Activated CD4-positive, alpha-beta T cell treated with anti-CD3 and anti-CD28 coated beads, Interleukin-2, amount 10 ng/mL, durations not matched to agents 7 days and 5 days (primary cell): Measurements from ENCODE around the gene VMO1. TPM values are rescaled to one million over a fixed set of nuclear protein-coding genes. Genes with fewer than 3 reads are reported as not detected.

Experiments used
- total RNA-seq, 2 experiments: library from RNA; stranded (reverse); gene quantifications; one replicate each; pipeline ENCODE4 v1.2.3, GENCODE V29; 2021

Gene VMO1
- total RNA-seq, 2 experiments from 2014 or later: 0.32 TPM; not detected in 1

Other genes starting within 250 kb of the VMO1 start
- gene MYBBP1A, start 231.0 kb downstream of the VMO1 start, total RNA-seq: 10 to 100 TPM; 58.0 to 59.0 TPM
- not detected for gene GGT6, start 225.8 kb downstream of the VMO1 start, total RNA-seq
- not detected for gene SMTNL2, start 201.8 kb downstream of the VMO1 start, total RNA-seq
- under 1 TPM in 1 of 2 experiments, not detected in 1; 0.17 TPM for gene ALOX15, start 144.7 kb downstream of the VMO1 start, total RNA-seq
- 10 to 100 TPM; 61.6 to 73.2 TPM for gene PELP1, start 82.2 kb downstream of the VMO1 start, total RNA-seq
- gene ARRB2, start 75.7 kb downstream of the VMO1 start, total RNA-seq: 100 to 1,000 TPM; 323 to 336 TPM
- gene MED11, start 54.9 kb downstream of the VMO1 start, total RNA-seq: 10 to 100 TPM; 19.6 to 23.6 TPM
- under 1 TPM in 1 of 2 experiments, not detected in 1; 0.07 TPM for gene ZMYND15, start 46.5 kb downstream of the VMO1 start, total RNA-seq
- gene CXCL16, start 46.4 kb downstream of the VMO1 start, total RNA-seq: 1 to 10 TPM in 1 of 2 experiments, under 1 TPM in 1; 0.94 to 1.6 TPM
- not detected for gene TM4SF5, start 14.5 kb downstream of the VMO1 start, total RNA-seq
- gene GLTPD2, start 2.6 kb upstream of the VMO1 start, total RNA-seq: not detected
- gene PSMB6, start 9.8 kb upstream of the VMO1 start, total RNA-seq: 100 to 1,000 TPM in 1 of 2 experiments, 10 to 100 TPM in 1; 95.3 to 115 TPM
- gene PLD2, start 20.8 kb upstream of the VMO1 start, total RNA-seq: 10 to 100 TPM; 16.6 to 17.3 TPM
- 100 to 1,000 TPM; 112 to 133 TPM for gene MINK1, start 47.0 kb upstream of the VMO1 start, total RNA-seq
- under 1 TPM; 0.77 to 0.92 TPM for gene C17orf107, start 113.2 kb upstream of the VMO1 start, total RNA-seq
- gene CHRNE, start 116.7 kb upstream of the VMO1 start, total RNA-seq: under 1 TPM; 0.25 to 0.42 TPM
- not detected for gene GP1BA, start 145.9 kb upstream of the VMO1 start, total RNA-seq
- gene SLC25A11, start 153.7 kb upstream of the VMO1 start, total RNA-seq: 10 to 100 TPM; 73.0 to 75.3 TPM
- gene RNF167, start 153.9 kb upstream of the VMO1 start, total RNA-seq: 100 to 1,000 TPM; 254 to 273 TPM
- gene PFN1, start 162.2 kb upstream of the VMO1 start, total RNA-seq: 1,000 to 10,000 TPM; 2,428 to 2,438 TPM
- 10 to 100 TPM; 44.9 to 54.8 TPM for gene ENO3, start 164.8 kb upstream of the VMO1 start, total RNA-seq
- gene SPAG7, start 181.5 kb upstream of the VMO1 start, total RNA-seq: 10 to 100 TPM; 47.7 to 53.6 TPM
- gene CAMTA2, start 201.3 kb upstream of the VMO1 start, total RNA-seq: 10 to 100 TPM; 58.2 to 62.7 TPM
- gene INCA1, start 211.2 kb upstream of the VMO1 start, total RNA-seq: under 1 TPM; 0.35 to 0.50 TPM
- gene KIF1C, start 211.6 kb upstream of the VMO1 start, total RNA-seq: 10 to 100 TPM; 36.6 to 48.8 TPM
- gene SLC52A1, start 249.1 kb upstream of the VMO1 start, total RNA-seq: under 1 TPM; 0.48 to 0.82 TPM